CD4-positive, alpha-beta T cell treated with Interleukin-21 for 1 hour (primary cell): Measurements from ENCODE around the gene NUDCD2.

ENCODE experiments used
- DNase-seq: peaks from one replicate; pipeline ENCODE4 v3.0.0-alpha.2; 2020

Gene NUDCD2, protein sequence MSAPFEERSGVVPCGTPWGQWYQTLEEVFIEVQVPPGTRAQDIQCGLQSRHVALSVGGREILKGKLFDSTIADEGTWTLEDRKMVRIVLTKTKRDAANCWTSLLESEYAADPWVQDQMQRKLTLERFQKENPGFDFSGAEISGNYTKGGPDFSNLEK

DNA sequence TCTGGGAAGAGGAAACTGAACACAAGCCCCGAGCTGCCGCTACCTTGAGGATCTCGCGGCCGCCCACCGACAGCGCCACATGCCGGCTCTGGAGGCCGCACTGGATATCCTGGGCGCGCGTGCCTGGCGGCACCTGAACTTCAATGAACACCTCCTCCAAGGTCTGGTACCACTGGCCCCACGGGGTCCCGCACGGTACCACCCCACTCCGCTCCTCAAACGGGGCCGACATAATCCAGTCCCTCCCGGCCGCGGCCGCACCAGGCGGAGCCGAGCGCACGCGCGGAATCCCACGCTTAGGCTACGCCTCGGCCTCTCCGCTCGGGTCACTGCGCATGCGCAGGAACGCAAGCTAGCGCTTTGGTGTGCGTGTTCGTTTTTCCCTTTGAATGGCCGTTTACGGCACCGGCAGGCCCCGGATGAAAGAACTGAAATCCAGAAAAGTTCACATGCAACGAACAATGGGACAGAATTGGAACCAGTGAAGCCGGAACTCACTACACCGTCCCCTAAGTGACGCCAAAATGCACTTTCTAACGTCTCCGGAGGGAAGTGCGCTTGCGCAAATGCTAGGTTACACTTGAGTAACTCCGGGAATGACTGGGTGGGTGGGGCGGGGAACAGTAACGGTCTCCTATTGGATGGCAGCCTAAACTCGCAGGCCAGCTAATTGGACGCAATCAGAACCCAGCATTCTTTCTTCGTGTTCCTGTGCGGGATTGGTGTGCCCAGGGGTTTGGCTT, at the start of gene NUDCD2:
Gene NUDCD2, minus strand, starts transcription at position 284 of the 743 bp plus-strand sequence. Its CDS starts 52 bp downstream, at position 232.
- DNase-seq = peak; percentile 97

DNA sequence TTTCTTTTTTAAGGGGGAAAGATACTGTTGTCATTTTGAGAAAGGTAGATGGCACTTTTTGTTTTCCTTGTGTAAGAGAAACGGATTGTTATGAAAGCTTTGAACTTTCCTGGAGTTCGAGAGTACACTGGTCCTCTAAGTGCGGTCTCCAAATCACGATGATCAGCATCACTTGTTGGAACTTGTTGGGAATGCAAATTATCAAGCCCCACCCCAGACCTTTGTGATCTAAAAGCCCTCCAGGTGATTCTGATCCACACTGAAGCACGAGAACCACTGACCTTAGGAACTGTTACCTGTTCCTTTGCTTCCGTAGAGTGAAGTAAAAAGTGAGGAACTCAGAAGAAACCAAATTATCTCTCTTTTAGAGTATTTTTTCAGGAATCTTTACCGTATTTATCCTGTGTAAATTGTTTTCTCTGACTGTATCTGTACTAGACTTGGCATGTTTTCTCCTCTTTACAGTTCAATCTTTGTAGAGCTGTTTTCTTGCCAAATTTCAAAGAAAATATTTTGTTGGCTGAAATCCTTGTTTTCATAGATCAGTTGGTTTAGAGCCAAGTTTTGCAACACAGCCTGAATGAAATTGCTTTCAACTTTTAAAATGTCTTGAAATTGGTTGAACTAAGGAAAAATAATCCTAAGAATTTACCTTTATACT, 49.5 kb upstream of the NUDCD2 start:
- DNase-seq = peak; percentile 10

DNA sequence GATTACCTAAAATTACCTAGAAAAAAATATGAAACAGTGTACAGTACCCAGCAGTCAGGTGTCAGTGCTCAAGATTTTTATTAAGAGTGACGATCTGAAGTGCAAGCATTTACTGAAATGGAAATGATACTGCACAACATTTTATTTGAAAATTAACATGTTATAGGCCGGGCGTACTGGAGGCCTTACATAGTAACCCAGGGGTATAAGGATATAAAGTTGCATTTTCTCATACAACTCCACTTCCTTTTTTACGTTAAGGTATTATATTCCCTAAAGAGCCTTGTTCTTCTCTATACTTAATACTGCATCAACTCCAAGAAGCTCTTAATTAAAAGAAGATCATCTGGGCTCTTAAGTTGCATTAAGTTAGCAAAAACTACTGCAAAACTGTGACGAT, 48.9 kb upstream of the NUDCD2 start:
- no peak for DNase-seq

DNA sequence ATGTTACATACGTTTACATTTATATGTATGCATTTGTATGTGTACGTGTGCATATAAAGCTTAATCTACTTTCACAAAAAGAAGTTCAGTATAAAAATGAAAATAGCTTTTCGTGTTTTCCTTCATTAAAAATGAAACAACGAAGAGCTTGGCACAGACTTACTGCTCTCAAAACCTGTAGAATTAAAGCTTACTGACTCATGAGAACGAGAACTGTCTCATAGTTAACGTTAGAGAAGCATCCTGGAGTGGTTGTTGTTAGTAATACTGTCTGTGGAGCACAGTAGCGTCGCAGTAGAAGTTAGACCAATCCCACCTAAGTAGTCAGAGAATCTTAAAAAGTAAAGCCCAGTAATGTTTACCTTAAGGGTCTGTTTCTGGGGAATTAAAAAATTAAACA, 46.8 kb upstream of the NUDCD2 start:
- peak; percentile 30 for DNase-seq

DNA sequence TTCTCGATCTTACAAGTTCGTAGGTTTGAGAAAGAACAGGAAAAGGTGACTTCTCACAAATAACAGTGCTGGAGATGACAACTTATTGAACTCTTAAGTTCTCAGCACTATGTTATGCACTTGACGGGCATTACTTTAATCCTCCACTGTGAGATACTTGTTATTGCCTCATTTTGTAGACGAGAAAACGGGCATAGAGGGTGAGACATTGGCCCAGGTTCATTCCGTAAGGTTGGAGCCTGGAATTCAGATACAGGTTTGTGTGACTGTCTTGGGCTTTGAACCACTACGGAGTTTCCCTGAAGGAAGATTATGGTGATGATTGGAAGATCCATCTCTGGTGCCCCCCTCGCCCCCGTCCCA, 46.2 kb upstream of the NUDCD2 start:
- no peak for DNase-seq

DNA sequence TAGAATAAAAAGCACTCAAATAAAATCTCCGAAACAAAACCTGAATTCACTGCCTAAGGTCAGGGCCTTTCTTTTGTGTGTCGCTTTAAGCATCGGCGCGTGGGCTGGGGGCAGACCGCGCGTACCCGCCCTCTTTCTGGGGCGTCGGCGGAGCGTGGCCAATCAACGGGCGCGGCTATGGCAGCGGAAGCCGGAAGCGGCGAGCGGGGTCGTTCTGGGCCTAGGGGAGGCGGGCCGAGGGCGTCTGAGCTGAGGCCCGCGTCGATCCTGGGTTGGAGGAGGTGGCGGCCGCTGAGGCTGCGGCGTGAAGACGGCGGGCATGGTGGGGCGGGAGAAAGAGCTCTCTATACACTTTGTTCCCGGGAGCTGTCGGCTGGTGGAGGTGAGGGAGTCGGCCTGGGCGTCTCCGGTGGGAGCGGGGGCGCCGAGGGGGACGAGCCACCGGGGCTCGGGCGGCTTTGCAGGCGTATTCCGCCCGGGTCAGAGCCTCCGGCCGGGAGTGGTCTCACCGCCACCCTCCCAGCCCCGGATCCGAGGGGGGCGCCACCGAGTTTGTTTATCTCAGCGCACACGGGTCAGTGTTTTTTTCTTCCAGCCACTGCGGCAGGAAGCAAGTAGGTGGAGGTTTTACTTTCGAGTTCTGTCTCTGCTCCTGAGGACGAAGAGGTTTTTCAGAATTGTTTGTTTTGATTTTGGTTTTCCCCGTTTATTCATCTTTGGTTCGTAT, 45.6 kb upstream of the NUDCD2 start, which contains the start of gene MAT2B:
Gene MAT2B, plus strand, starts transcription at position 252 of the 727 bp plus-strand sequence. Its CDS starts 68 bp downstream, at position 320.
- peak; percentile 95 for DNase-seq

DNA sequence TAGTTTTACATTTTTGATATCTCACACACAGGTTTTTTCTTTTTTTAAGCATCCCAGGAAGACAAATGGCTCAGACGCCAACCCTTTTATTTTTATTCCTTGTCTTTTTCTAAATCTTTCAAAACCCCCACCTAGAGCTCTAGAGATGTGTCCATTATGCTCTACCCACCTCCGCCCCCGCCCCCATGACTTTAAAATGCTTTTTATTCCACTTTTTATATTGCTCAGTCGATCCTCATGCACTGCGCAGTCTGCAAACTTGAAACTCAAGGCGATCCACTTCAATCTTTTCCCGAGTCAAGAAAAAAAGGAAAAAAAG, 45.1 kb upstream of the NUDCD2 start:
- DNase-seq = no peak

DNA sequence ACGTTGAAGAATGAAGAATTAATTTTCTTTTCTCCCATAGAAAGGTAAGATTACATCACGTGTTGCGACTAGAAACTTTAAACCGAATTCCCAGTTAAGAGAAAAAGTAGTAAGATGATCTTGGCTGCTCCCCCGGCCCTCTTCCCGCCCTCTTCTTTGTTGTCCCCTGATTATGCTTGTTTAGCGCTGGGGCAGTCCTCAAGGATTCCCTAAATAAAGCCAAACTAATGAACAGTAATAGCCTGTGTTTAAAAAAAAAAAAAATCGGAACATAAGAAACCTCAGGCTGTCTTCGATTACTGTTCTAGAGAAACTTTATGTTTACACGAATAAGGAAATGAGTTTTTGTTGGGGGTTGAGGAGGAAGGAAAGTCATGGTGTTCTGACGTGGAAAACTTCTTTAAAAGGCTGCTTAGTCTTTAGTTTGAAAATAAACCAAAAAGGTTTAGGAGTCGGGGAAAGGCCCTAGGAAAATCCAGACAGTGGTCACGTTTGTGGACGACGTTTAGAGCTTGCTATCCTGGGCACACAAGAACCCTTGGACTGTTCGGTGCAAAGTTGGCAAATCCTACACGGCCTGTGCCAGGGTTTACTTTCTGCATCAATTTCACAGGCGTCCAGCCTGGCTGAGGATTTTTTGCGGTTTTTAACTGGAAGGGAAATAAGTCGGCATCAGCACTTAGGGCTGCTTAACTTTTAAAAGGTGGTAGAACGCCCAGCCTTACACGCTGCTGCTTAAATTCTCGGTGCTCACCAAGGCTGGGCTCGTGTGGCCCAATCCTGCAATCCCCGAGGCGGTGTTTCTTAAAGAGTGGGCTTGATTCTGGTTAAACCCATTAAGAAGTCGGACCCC, 44.4 kb upstream of the NUDCD2 start:
- peak; percentile 49 for DNase-seq

DNA sequence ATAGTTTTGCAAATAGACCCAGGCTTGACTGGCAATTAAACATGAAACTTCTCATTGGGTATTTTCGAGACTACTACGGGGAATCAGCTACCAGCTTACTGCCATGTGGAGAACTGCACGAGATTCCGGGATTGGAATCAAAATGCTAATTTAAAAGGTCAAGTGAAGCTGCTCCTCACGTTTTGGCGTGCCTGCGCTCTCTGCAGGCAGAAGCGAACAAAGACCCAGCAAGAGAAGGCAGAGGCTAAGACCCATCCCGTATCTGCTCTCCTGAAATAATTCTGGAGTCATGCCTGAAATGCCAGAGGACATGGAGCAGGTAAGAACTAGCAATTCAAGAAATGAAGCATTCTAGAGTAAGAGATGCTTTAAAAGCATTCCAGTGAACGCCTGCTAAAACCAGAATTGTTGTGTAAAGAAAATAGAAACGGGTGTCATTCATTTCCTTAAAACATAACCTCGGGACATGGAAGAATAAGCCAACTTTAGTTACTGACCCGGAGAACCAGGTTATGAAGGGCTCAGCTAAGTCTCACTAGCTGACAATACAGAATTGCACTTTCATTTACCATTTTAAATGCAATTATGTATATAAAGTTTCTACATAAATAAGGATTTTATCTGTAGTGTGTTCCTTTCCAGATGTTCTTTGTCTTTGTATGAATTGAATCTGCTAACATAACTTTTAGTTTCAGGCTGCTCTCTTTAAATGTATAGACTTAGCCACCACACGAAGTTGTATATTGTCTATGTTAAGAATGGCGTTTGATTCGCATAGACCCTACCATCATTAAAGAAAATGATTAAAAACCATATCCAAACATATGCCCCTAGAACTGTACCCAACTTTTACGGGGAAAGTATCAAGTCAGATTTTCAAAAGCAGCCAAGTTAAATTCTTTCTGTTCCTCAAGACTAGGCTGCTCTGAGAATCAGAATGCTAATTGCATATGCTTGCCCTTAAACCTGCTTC, 43.5 kb upstream of the NUDCD2 start:
- peak; percentile 54 for DNase-seq

DNA sequence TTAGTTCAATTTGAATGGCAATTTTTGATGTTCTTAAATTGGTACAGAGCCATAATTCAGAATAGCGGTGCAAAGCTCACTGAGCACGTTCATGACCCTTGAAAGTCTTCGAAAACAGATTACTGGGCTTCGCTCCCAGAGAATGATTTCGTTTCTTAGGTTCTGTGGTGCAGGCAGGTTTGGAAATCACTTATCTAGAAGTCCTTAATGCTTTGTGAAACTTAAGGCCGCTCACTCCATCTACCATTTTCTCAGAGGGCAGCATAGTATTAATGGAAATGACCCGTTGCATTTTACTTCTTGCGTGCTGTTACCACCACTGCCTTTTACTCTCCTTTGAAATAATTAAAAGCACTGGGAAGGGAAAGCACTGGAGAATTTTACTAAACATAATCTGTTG, 42.6 kb upstream of the NUDCD2 start:
- DNase-seq = no peak

DNA sequence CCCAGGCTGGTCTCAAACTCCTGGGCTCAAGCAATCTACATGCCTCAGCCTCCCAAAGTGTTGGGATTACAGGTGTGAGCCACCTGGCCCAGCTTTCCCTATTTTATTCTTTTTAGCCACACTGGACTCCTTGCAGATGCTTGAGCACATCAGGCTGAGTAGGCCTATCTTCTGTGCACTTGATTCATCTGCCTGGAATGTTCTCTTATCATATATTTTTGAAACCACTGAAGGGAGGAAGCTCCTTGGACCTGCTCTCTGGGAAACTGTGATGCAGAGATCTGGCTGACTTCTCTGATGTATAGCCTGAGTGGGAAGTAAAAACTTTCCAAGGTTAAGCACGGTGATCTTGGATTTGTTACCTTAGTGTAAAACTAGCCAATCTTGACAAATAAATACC, 39.0 kb upstream of the NUDCD2 start:
- no peak for DNase-seq

DNA sequence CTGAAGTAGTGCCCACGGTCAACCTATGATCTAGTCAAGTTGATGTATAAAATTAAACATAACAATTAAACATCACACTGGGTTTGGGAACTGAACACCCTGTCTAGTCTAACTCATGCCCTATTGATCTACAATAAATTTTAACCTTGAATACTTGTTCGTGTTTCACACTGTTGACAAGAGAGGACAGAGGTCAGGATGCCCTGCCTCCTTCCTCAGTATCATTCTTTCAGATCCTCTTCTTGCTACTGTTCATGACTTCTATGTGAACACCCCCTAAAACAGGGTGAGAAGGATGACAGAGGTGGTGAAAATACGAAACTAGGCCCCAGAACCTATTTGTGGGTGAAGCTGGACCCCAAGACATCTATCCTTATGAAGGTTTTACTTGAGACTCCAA, 37.4 kb upstream of the NUDCD2 start:
- no peak for DNase-seq

DNA sequence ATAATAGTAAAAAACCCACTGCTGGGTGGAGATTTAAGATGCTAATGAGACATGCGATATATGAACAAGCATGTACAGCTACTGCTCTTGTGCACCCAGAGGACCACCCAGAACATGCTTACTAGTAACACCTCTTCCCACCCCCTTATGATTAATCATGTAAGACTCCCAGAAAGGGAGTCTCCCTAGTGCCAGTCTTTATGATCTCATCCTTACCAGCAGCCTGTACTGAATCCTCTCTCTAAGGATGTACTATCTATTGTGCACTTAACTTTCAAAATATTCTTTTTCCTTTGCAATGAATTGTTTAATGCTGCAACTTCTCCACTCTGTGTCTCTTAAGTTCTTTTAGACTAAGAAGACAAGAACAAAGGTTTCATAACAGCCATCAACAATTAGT, 36.4 kb upstream of the NUDCD2 start:
- DNase-seq = no peak

DNA sequence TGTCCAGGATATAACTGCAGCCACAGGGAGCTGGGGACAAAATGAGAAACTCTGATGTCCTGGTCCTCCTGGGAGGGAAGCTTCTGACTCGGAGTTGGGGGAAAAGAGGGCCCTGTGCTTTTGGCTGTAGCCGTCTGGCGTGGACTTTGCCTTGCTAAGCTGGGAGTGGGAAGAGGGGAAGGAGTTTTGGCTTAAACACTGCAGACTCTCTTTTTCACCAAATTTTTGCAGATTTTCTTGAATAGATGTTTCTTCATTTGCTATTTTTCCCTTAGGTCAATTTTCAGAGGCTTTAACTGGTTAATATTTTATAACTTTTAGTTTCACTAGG, 29.8 kb upstream of the NUDCD2 start:
- DNase-seq = no peak

DNA sequence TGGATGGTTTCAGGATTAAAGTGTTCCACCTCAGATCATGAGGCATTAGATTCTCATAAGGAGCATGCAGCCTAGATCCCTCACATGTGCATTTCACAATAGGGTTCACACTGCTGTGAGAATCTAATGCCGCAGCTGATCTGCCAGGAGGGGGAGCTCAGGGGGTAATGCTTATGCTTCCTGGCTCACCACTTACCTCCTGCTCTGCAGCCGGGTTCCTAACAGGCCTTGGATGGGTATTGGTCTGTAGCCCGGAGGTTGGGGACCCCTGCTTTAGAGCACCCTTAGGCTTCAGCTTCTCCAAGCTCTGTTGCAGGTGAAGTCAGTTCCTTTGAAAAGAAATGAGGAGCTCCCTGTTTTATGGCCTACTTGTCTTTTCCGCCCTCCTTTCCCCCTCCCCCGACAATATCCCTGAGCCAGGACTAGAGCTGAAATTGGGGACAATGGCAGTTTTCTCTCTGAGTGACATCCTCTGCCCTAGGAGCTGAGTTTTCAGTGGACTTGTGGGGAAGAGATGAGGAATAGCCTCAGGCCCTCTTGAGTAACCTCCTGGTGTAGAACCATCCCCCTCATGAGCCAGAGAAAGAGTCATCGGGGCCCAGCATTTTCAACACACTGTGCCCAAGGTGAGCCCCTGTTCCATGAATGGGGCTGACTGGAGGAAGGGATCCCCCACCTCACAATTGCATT, 29.3 kb upstream of the NUDCD2 start:
- DNase-seq = peak; percentile 27

DNA sequence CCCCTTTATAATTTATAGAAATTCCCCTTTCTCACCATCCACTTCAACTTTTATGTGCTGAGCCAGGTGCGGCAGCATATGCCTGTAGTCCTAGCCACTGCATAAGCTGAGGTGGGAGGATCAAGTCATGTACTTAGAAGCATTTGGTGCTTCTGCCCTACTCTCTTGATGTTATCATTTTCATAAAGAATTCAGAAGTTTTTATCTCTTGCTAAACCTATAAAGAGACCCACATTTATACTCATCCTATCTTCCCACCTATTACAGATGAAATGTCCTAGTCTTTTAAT, 19.0 kb upstream of the NUDCD2 start:
- DNase-seq = no peak

DNA sequence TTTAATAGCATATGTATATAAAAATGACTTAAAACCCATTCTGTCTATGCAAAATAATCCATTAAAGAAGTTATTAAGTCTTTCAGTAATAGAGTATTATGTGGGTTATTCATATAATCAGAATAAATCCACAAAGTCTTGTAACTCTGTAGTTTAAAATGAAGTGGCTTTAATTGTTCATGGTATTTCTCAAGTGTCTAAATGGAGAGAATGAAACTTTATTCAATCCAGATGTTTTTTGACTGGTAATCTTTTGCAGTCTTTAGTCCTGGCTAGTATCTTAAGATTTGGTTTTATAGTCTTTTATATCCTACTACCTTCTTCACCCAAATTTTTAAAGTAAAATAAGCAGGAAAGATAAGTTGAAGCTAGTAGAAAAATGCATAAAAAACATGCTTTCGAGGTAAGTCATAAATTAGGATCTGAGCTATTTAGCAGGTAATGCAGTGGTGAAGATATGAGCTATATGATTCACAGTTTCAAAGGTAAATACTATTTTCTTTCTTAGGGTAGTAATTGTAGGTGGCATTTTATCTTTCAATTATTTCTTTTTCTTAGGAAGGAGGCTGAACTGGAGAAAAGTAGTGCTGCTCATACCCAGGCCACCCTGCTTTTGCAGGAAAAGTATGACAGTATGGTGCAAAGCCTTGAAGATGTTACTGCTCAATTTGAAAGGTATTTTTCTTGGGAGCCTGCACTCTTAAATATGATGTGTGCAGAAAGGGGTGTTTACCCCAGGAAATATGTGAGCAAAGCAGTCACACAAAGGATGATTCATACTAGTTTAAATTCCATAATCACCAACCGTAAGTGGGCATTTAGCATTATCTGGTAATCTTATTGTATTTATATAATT, 18.5 kb upstream of the NUDCD2 start:
- DNase-seq = no peak

DNA sequence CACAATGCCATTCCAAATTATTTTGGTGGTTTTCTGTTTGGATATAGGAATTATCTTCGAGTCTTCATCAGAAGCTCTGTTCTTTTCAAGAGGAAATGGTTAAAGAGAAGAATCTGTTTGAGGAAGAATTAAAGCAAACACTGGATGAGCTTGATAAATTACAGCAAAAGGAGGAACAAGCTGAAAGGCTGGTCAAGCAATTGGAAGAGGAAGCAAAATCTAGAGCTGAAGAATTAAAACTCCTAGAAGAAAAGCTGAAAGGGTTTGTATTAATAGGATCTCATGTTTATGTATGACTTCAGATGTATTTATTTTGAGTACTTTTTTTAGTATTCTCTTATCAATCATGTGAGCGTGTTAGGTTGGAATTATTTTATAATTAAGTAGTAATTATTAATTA, 15.5 kb upstream of the NUDCD2 start:
- DNase-seq = no peak

DNA sequence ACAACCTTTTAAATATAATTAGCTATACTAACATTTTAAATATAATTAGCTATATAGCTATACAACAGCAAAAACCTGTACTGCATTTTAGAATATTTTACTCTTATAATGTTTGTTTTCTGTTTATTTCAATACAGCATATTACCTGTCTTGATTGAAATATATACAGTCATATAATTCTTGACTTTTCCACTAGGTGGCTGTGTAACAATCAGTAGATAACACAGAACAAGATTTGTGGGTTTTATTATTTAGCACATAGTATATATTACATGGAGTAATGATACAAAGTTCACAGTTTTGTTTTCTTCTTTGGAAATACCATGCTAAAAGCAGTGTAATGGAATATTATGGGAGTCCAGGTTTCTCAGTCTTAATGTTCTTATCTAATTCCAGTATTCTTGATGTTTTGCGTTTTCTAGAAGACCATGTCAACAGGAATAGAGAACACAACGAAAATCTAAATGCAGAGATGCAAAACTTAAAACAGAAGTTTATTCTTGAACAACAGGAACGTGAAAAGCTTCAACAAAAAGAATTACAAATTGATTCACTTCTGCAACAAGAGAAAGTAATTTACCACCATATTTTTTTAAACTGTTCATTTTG, 13.8 kb upstream of the NUDCD2 start:
- peak; percentile 42 for DNase-seq

DNA sequence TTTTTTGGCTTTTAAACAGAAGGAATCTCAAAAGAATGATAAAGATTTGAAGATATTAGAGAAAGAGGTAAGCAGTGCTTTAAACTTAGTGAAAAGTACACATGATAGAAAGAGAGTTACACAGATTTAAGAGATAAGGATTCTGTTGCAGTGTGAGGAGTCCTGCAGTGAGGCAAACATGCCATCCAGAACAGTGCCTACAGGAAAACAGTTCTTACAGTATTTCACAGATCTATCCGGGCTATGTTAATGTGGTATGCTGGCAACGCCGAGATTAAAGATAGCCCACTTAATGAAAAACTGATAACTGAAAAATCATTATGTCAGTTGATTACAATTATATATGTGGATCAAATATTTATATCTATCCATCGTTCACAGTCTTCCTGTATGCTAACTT, 7.8 kb upstream of the NUDCD2 start:
- DNase-seq = no peak
